ENCODE measurements around the gene AGAP1.

Gene AGAP1

GRCh38 chr2:235854276-235854675 lies 360.4 kb downstream of the AGAP1 start:
- no peaks in the 10 kb centered on the region for H3K27me3 ChIP-seq (ENCODE audit: control insufficient read depth, low read length)
- H3F3A ChIP-seq (ENCODE audit: control insufficient read depth, insufficient read depth), result no peaks in the 10 kb centered on the region
- no peaks in the 10 kb centered on the region for H3K36me3 ChIP-seq (ENCODE audit: control insufficient read depth, low read length)
- no peak overlapping the region for H3K27ac ChIP-seq (ENCODE audit: low read depth, low read length)
- H3K79me2 ChIP-seq (ENCODE audit: control insufficient read depth, low read length), result no peaks in the 10 kb centered on the region
- no peak overlapping the region for H3K4me3 ChIP-seq (ENCODE audit: low read length)
- no peaks in the 10 kb centered on the region for H3K9me2 ChIP-seq (replicated peaks; ENCODE audit: control insufficient read depth, low read length)
- H4K20me1 ChIP-seq (ENCODE audit: control insufficient read depth, insufficient read depth, low read depth, low read length), result no peaks in the 10 kb centered on the region
- no peaks in the 10 kb centered on the region for H3K9me3 ChIP-seq (ENCODE audit: control insufficient read depth, insufficient read depth, low read length)
- no peak for TF ChIP-seq CTCF (IDR thresholded peaks at IDR 0.05; ENCODE audit: low read depth, low read length, poor library complexity, severe bottlenecking)
- no peak for TF ChIP-seq EZH2phosphoT487 (IDR thresholded peaks at IDR 0.05; ENCODE audit: borderline replicate concordance, low read length)
- H3K4me2 ChIP-seq (ENCODE audit: low read length), result no peak overlapping the region
- no peaks in the 10 kb centered on the region for H3K4me1 ChIP-seq (ENCODE audit: control insufficient read depth, low read length)

GRCh38 chr2:235855011-235855410 lies 361.2 kb downstream of the AGAP1 start:
- Histone ChIP-seq H3K4me2 (ENCODE audit: low read length) (no peak overlapping the region), H4K20me1 (ENCODE audit: control insufficient read depth, insufficient read depth, low read depth, low read length) (no peaks in the 10 kb centered on the region), H3K4me3 (ENCODE audit: low read length) (no peak overlapping the region), H3K4me1 (ENCODE audit: control insufficient read depth, low read length) (no peaks in the 10 kb centered on the region), H3K27ac (ENCODE audit: low read depth, low read length) (no peak overlapping the region), H3K9me2 (replicated peaks; ENCODE audit: control insufficient read depth, low read length) (no peaks in the 10 kb centered on the region), H3F3A (ENCODE audit: control insufficient read depth, insufficient read depth) (no peaks in the 10 kb centered on the region), H3K9me3 (ENCODE audit: control insufficient read depth, insufficient read depth, low read length) (no peaks in the 10 kb centered on the region), H3K27me3 (ENCODE audit: control insufficient read depth, low read length) (no peaks in the 10 kb centered on the region), H3K79me2 (ENCODE audit: control insufficient read depth, low read length) (no peaks in the 10 kb centered on the region), H3K36me3 (ENCODE audit: control insufficient read depth, low read length) (no peaks in the 10 kb centered on the region)
- TF ChIP-seq EZH2phosphoT487 (IDR thresholded peaks at IDR 0.05; ENCODE audit: borderline replicate concordance, low read length) (no peak), CTCF (IDR thresholded peaks at IDR 0.05; ENCODE audit: low read depth, low read length, poor library complexity, severe bottlenecking) (no peak)

GRCh38 chr2:235856151-235856854 lies 362.5 kb downstream of the AGAP1 start:
- TF ChIP-seq EZH2phosphoT487 (IDR thresholded peaks at IDR 0.05; ENCODE audit: borderline replicate concordance, low read length) (no peak), CTCF (IDR thresholded peaks at IDR 0.05; ENCODE audit: low read depth, low read length, poor library complexity, severe bottlenecking) (no peak)
- Histone ChIP-seq H4K20me1 (ENCODE audit: control insufficient read depth, insufficient read depth, low read depth, low read length) (no peaks in the 10 kb centered on the region), H3K4me1 (ENCODE audit: control insufficient read depth, low read length) (no peaks in the 10 kb centered on the region), H3K4me2 (ENCODE audit: low read length) (no peak overlapping the region), H3K4me3 (ENCODE audit: low read length) (no peak overlapping the region), H3K9me3 (ENCODE audit: control insufficient read depth, insufficient read depth, low read length) (no peaks in the 10 kb centered on the region), H3K9me2 (replicated peaks; ENCODE audit: control insufficient read depth, low read length) (no peaks in the 10 kb centered on the region), H3K27me3 (ENCODE audit: control insufficient read depth, low read length) (no peaks in the 10 kb centered on the region), H3K36me3 (ENCODE audit: control insufficient read depth, low read length) (no peaks in the 10 kb centered on the region), H3F3A (ENCODE audit: control insufficient read depth, insufficient read depth) (no peaks in the 10 kb centered on the region), H3K27ac (ENCODE audit: low read depth, low read length) (no peak overlapping the region), H3K79me2 (ENCODE audit: control insufficient read depth, low read length) (no peaks in the 10 kb centered on the region)

Measured in DOHH2 (cell line).